ENCODE measurements around the gene NPY2R. TPM values are rescaled to one million over a fixed set of nuclear protein-coding genes. Genes with fewer than 3 reads are reported as not detected.

NPY2R gene
- polyA plus RNA-seq, 3 donors, result not detected

- intact Hi-C loops (cut with micrococcal nuclease), result no loop called here
- no peak overlapping the region for H3K9ac ChIP-seq (ENCODE audit: insufficient read depth, low read length, poor library complexity, severe bottlenecking)
Observed at GRCh38 chr4:155245105-155245504, 36.7 kb downstream of the NPY2R start.

GRCh38 chr4:155248002-155248896 lies 39.8 kb downstream of the NPY2R start:
- Mint-ChIP-seq H3K36me3 (no peaks in the 10 kb centered on the region), H3K27ac (no peak overlapping the region), H3K4me1 (no peaks in the 10 kb centered on the region), H3K4me3 (no peak overlapping the region), H3K27me3 (ENCODE audit: low read depth in 3 of 3) (peaks cover 0 to 1% (median 0%) of the 10 kb centered on the region in 3 donors), H3K9me3 (peaks cover 0 to 4% (median 2%) of the 10 kb centered on the region in 7 donors)
- no peak for DNase-seq
- Histone ChIP-seq H4K20me1 (ENCODE audit: insufficient read depth, low read length) (no peaks in the 10 kb centered on the region), H2AFZ (ENCODE audit: insufficient read depth, low read depth, low read length, poor library complexity, severe bottlenecking) (no peak overlapping the region), H3K4me3 (replicated peaks in 1 of 3; ENCODE audit: low read depth in 2 of 3, low read length in 3 of 3) (no peak overlapping the region), H3K79me2 (ENCODE audit: insufficient read depth, low read length) (no peaks in the 10 kb centered on the region), H3K27ac (ENCODE audit: low read depth in 1 of 2, low read length in 2 of 2) (no peak overlapping the region), H3K36me3 (replicated peaks in 1 of 2; ENCODE audit: control insufficient read depth in 1 of 2, insufficient read depth in 2 of 2, low read length in 2 of 2) (no peaks in the 10 kb centered on the region), H3K4me2 (replicated peaks; ENCODE audit: extremely low read depth, low read length, poor library complexity, severe bottlenecking) (no peak overlapping the region), H3K9me3 (replicated peaks in 1 of 2; ENCODE audit: control insufficient read depth in 1 of 2, insufficient read depth in 1 of 2, low read length in 2 of 2) (no peaks in the 10 kb centered on the region), H3K27me3 (ENCODE audit: control insufficient read depth in 2 of 2, insufficient read depth in 2 of 2, low read length in 2 of 2) (no peaks in the 10 kb centered on the region), H3K9ac (ENCODE audit: insufficient read depth, low read length, poor library complexity, severe bottlenecking) (no peak overlapping the region), H3K4me1 (ENCODE audit: control insufficient read depth in 1 of 2, insufficient read depth in 2 of 2, low read length in 2 of 2) (no peaks in the 10 kb centered on the region)
- intact Hi-C loops (cut with micrococcal nuclease), result no loop called here
- 90% methylated on average over 5 of the region's 9 CpGs for WGBS (ENCODE audit: insufficient coverage)
- no peak for TF ChIP-seq CTCF (IDR thresholded peaks at IDR 0.05)

More at GRCh38 chr4:155245105-155245504, 36.7 kb downstream of the NPY2R start:
- H3K36me3 Mint-ChIP-seq, result no peaks in the 10 kb centered on the region
- H3K27ac ChIP-seq (ENCODE audit: low read depth in 1 of 2, low read length in 2 of 2), result no peak overlapping the region
- no peak for TF ChIP-seq CTCF (IDR thresholded peaks at IDR 0.05)
- H3K9me3 ChIP-seq (replicated peaks in 1 of 2; ENCODE audit: control insufficient read depth in 1 of 2, insufficient read depth in 1 of 2, low read length in 2 of 2), result no peaks in the 10 kb centered on the region
- H3K4me3 Mint-ChIP-seq, result no peak overlapping the region
- H3K4me3 ChIP-seq (replicated peaks in 1 of 3; ENCODE audit: low read depth in 2 of 3, low read length in 3 of 3), result no peak overlapping the region
- 90% methylated on average over 3 of the region's 4 CpGs for WGBS (ENCODE audit: insufficient coverage)
- H3K27ac Mint-ChIP-seq, result peak overlapping the region in 1 of 7 donors; percentile 43
- no peaks in the 10 kb centered on the region for H3K36me3 ChIP-seq (replicated peaks in 1 of 2; ENCODE audit: control insufficient read depth in 1 of 2, insufficient read depth in 2 of 2, low read length in 2 of 2)
- H3K79me2 ChIP-seq (ENCODE audit: insufficient read depth, low read length), result no peaks in the 10 kb centered on the region
- H3K9me3 Mint-ChIP-seq, result peaks cover 0 to 4% (median 2%) of the 10 kb centered on the region in 7 donors
- no peaks in the 10 kb centered on the region for H3K4me1 Mint-ChIP-seq
- H2AFZ ChIP-seq (ENCODE audit: insufficient read depth, low read depth, low read length, poor library complexity, severe bottlenecking), result no peak overlapping the region
- no peak for DNase-seq
- H3K4me1 ChIP-seq (ENCODE audit: control insufficient read depth in 1 of 2, insufficient read depth in 2 of 2, low read length in 2 of 2), result no peaks in the 10 kb centered on the region
- H3K27me3 ChIP-seq (ENCODE audit: control insufficient read depth in 2 of 2, insufficient read depth in 2 of 2, low read length in 2 of 2), result no peaks in the 10 kb centered on the region
- no peaks in the 10 kb centered on the region for H4K20me1 ChIP-seq (ENCODE audit: insufficient read depth, low read length)
- no peaks in the 10 kb centered on the region for H3K27me3 Mint-ChIP-seq (ENCODE audit: low read depth in 3 of 3)
- no peak overlapping the region for H3K4me2 ChIP-seq (replicated peaks; ENCODE audit: extremely low read depth, low read length, poor library complexity, severe bottlenecking)

All from CD14-positive monocyte (primary cell).